Measurements from ENCODE around the gene SHC4.

SHC4 gene

GRCh38 chr15:48963524-48964113 lies at the start of gene SHC4:
SHC4 (minus strand) TSS chr15:48963919; CDS start chr15:48963015, 904 bp downstream.
- no peaks in the 10 kb centered on the region for H3K9me3 Mint-ChIP-seq
- ATAC-seq (peak; percentile 51), DNase-seq (peak in 1 of 2 donors; percentile 26)
- peak within 1 kb of the TSS; percentile 69 to 82 for H3K4me3 Mint-ChIP-seq
- peak within 1 kb of the TSS in 1 of 2 donors; percentile 84 for H3K27ac Mint-ChIP-seq
- peaks cover 52% of the 10 kb centered on the region for H3K4me1 Mint-ChIP-seq
- peaks cover 63% of the 10 kb centered on the region for H3K27me3 Mint-ChIP-seq

- Mint-ChIP-seq H3K27ac (no peak overlapping the region), H3K27me3 (no peaks in the 10 kb centered on the region), H3K4me1 (no peaks in the 10 kb centered on the region), H3K9me3 (peaks cover 6 to 8% of the 10 kb centered on the region in 2 donors), H3K4me3 (no peak overlapping the region)
- no peak for ATAC-seq
- DNase-seq: no peak
These were observed 35.6 kb upstream of the SHC4 start for GRCh38 chr15:48999314-48999713.

- DNase-seq: no peak
- H3K9me3 Mint-ChIP-seq: no peaks in the 10 kb centered on the region
- no peak overlapping the region for H3K4me3 Mint-ChIP-seq
- no peak overlapping the region for H3K27ac Mint-ChIP-seq
- H3K27me3 Mint-ChIP-seq: no peaks in the 10 kb centered on the region
- no peaks in the 10 kb centered on the region for H3K4me1 Mint-ChIP-seq
- ATAC-seq: no peak
These were observed 32.6 kb upstream of the SHC4 start for GRCh38 chr15:48996276-48996675.

- Mint-ChIP-seq H3K27ac (no peak overlapping the region), H3K4me1 (no peaks in the 10 kb centered on the region), H3K4me3 (no peak overlapping the region), H3K9me3 (no peaks in the 10 kb centered on the region), H3K27me3 (no peaks in the 10 kb centered on the region)
- DNase-seq (no peak), ATAC-seq (no peak)
These were observed 29.7 kb upstream of the SHC4 start for GRCh38 chr15:48993380-48993779.

- H3K9me3 Mint-ChIP-seq: no peaks in the 10 kb centered on the region
- no peak overlapping the region for H3K4me3 Mint-ChIP-seq
- DNase-seq (no peak), ATAC-seq (no peak)
- H3K4me1 Mint-ChIP-seq: no peaks in the 10 kb centered on the region
- no peaks in the 10 kb centered on the region for H3K27me3 Mint-ChIP-seq
- H3K27ac Mint-ChIP-seq: peak overlapping the region in 1 of 2 donors; percentile 32
These were observed 28.8 kb upstream of the SHC4 start for GRCh38 chr15:48992545-48992944.

- DNase-seq (no peak), ATAC-seq (no peak)
- Mint-ChIP-seq H3K27ac (no peak overlapping the region), H3K9me3 (no peaks in the 10 kb centered on the region), H3K4me3 (no peak overlapping the region), H3K4me1 (no peaks in the 10 kb centered on the region), H3K27me3 (no peaks in the 10 kb centered on the region)
These were observed 28.4 kb upstream of the SHC4 start for GRCh38 chr15:48992096-48992495.

GRCh38 chr15:48989170-48989569 lies 25.5 kb upstream of the SHC4 start:
- ATAC-seq (no peak), DNase-seq (no peak)
- Mint-ChIP-seq H3K4me3 (no peak overlapping the region), H3K27ac (no peak overlapping the region), H3K4me1 (no peaks in the 10 kb centered on the region), H3K27me3 (no peaks in the 10 kb centered on the region), H3K9me3 (no peaks in the 10 kb centered on the region)

- ATAC-seq (no peak), DNase-seq (no peak)
- H3K4me3 Mint-ChIP-seq: no peak overlapping the region
- H3K27me3 Mint-ChIP-seq: peaks cover 16% of the 10 kb centered on the region
- H3K9me3 Mint-ChIP-seq: no peaks in the 10 kb centered on the region
- H3K27ac Mint-ChIP-seq: no peak overlapping the region
- no peaks in the 10 kb centered on the region for H3K4me1 Mint-ChIP-seq
These were observed 23.4 kb upstream of the SHC4 start for GRCh38 chr15:48987142-48987541.

- no peaks in the 10 kb centered on the region for H3K4me1 Mint-ChIP-seq
- H3K27me3 Mint-ChIP-seq: peaks cover 25% of the 10 kb centered on the region
- H3K9me3 Mint-ChIP-seq: no peaks in the 10 kb centered on the region
- peak overlapping the region in 1 of 2 donors; percentile 73 for H3K27ac Mint-ChIP-seq
- DNase-seq: no peak
- ATAC-seq: no peak
- no peak overlapping the region for H3K4me3 Mint-ChIP-seq
These were observed 22.5 kb upstream of the SHC4 start for GRCh38 chr15:48986240-48986639.

GRCh38 chr15:48985516-48985915 lies 21.8 kb upstream of the SHC4 start:
- Mint-ChIP-seq H3K4me3 (no peak overlapping the region), H3K4me1 (no peaks in the 10 kb centered on the region), H3K27ac (no peak overlapping the region), H3K27me3 (peaks cover 33% of the 10 kb centered on the region), H3K9me3 (no peaks in the 10 kb centered on the region)
- ATAC-seq: no peak
- DNase-seq: no peak

GRCh38 chr15:48984811-48985352 lies 21.2 kb upstream of the SHC4 start:
- ATAC-seq (no peak), DNase-seq (no peak)
- Mint-ChIP-seq H3K27ac (no peak overlapping the region), H3K9me3 (no peaks in the 10 kb centered on the region), H3K27me3 (peaks cover 37% of the 10 kb centered on the region), H3K4me3 (no peak overlapping the region), H3K4me1 (no peaks in the 10 kb centered on the region)

GRCh38 chr15:48984021-48984710 lies 20.4 kb upstream of the SHC4 start:
- H3K4me3 Mint-ChIP-seq: no peak overlapping the region
- H3K9me3 Mint-ChIP-seq: no peaks in the 10 kb centered on the region
- no peak overlapping the region for H3K27ac Mint-ChIP-seq
- no peaks in the 10 kb centered on the region for H3K4me1 Mint-ChIP-seq
- H3K27me3 Mint-ChIP-seq: peaks cover 43% of the 10 kb centered on the region
- DNase-seq (no peak), ATAC-seq (no peak)

GRCh38 chr15:48983300-48983699 lies 19.6 kb upstream of the SHC4 start:
- Mint-ChIP-seq H3K4me3 (no peak overlapping the region), H3K27ac (no peak overlapping the region)
- no peak for DNase-seq

GRCh38 chr15:48981941-48982340 lies 18.2 kb upstream of the SHC4 start:
- ATAC-seq (no peak), DNase-seq (no peak)
- H3K27ac Mint-ChIP-seq: peak overlapping the region in 1 of 2 donors; percentile 81
- H3K4me1 Mint-ChIP-seq: no peaks in the 10 kb centered on the region
- H3K9me3 Mint-ChIP-seq: no peaks in the 10 kb centered on the region
- H3K4me3 Mint-ChIP-seq: no peak overlapping the region
- H3K27me3 Mint-ChIP-seq: peaks cover 49% of the 10 kb centered on the region

More at GRCh38 chr15:48983300-48983699, 19.6 kb upstream of the SHC4 start:
- Mint-ChIP-seq H3K27me3 (peaks cover 43% of the 10 kb centered on the region), H3K9me3 (no peaks in the 10 kb centered on the region), H3K4me1 (no peaks in the 10 kb centered on the region)
- ATAC-seq: no peak

GRCh38 chr15:48978638-48979037 lies 14.9 kb upstream of the SHC4 start:
- no peak for DNase-seq
- ATAC-seq: no peak
- H3K27me3 Mint-ChIP-seq: peaks cover 64% of the 10 kb centered on the region
- no peak overlapping the region for H3K27ac Mint-ChIP-seq
- H3K4me3 Mint-ChIP-seq: no peak overlapping the region
- H3K4me1 Mint-ChIP-seq: peaks cover 6% of the 10 kb centered on the region
- no peaks in the 10 kb centered on the region for H3K9me3 Mint-ChIP-seq

- peaks cover 6% of the 10 kb centered on the region for H3K4me1 Mint-ChIP-seq
- DNase-seq (no peak), ATAC-seq (no peak)
- H3K4me3 Mint-ChIP-seq: peak overlapping the region; percentile 58 to 73
- peaks cover 55% of the 10 kb centered on the region for H3K27me3 Mint-ChIP-seq
- no peaks in the 10 kb centered on the region for H3K9me3 Mint-ChIP-seq
- no peak overlapping the region for H3K27ac Mint-ChIP-seq
These were observed 12.8 kb upstream of the SHC4 start for GRCh38 chr15:48976444-48977088.
